Vagina (tissue), 2 donors: ENCODE data around the gene FAM177B.

Experiments
- CTCF ChIP-seq, 3 experiments: fragments of 450-650 bp in 2 of 3; fragments of 200-600 bp in 1 of 3; sonication (generic) in 1 of 3; IDR thresholded peaks; one replicate each; pipeline ENCODE4 v1.5.1; 2017 to 2019; ENCODE audit warnings: antibody characterized with exemption in 3 of 3, mild to moderate bottlenecking in 2 of 3, moderate library complexity in 2 of 3
- POLR2A ChIP-seq, 2 donors: fragments of 450-650 bp; IDR thresholded peaks; one replicate each; pipeline ENCODE4 v1.6.1; 2017; ENCODE audit warnings: antibody characterized with exemption in 2 of 2, mild to moderate bottlenecking in 2 of 2, moderate library complexity in 2 of 2
- POLR2AphosphoS5 ChIP-seq, 2 donors: sonication (generic); formaldehyde crosslinking; IDR thresholded peaks; one replicate each; pipeline ENCODE4 v1.9.0; 2017; ENCODE audit warnings: antibody characterized with exemption in 2 of 2, mild to moderate bottlenecking in 2 of 2, low read depth in 1 of 2; ENCODE audit not compliant: insufficient read depth in 1 of 2

DNA sequence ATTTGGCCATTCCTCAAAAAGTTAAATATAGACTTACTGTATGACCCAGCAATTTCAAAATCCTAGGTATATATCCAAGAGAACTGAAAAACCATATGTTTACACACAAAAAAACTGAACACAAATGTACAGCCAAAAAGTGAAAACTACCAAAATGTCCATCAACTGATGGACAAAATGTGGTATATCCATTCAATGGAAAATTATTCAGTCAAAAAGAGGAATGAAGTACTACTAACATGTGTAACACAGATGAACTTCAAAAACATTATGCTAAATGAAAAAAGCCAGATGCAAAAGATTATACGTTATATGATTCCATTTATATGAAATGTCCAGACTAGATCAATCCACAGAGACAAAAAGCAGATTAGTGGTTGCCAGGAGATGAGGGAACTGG is 32.7 kb upstream of the FAM177B start:
- TF ChIP-seq POLR2A (IDR thresholded peaks at IDR 0.05) (no peak), CTCF (IDR thresholded peaks at IDR 0.05) (no peak), POLR2AphosphoS5 (IDR thresholded peaks at IDR 0.05; ENCODE audit: insufficient read depth in 1 of 2, low read depth in 1 of 2) (no peak)
